Stimulated activated CD8-positive, alpha-beta memory T cell treated with anti-CD3 and anti-CD28 coated beads, Interleukin-2, amount 100 ng/mL, for 1 hour (primary cell): ENCODE measurements around the gene TLN1.

ENCODE experiments used
- DNase-seq, 2 donors: peaks; one replicate each; pipeline ENCODE4 v3.0.0-alpha.2; 2020; ENCODE audit warnings: low read depth in 2 of 2

TLN1 gene

GRCh38 chr9:35753466-35753865 is 21.5 kb upstream of the TLN1 start:
- no peak for DNase-seq

- DNase-seq = no peak
Measured at GRCh38 chr9:35750256-35750531, 18.2 kb upstream of the TLN1 start.

GRCh38 chr9:35749515-35750255 is 17.7 kb upstream of the TLN1 start:
- no peak for DNase-seq

GRCh38 chr9:35748858-35749514 is 17.0 kb upstream of the TLN1 start, which contains the start of the genes GBA2 and RGP1:
Gene GBA2, minus strand, starts transcription at chr9:35749228. Its CDS starts 524 bp downstream, at chr9:35748704.
Gene RGP1, plus strand, starts transcription at chr9:35749287. Its CDS starts 469 bp downstream, at chr9:35749756.
- peak in 1 of 2 donors; percentile 47 for DNase-seq

GRCh38 chr9:35748242-35748857 is 16.4 kb upstream of the TLN1 start:
- no peak for DNase-seq

- no peak for DNase-seq
Measured at GRCh38 chr9:35746583-35746982, 14.6 kb upstream of the TLN1 start.

GRCh38 chr9:35745569-35745968 is 13.6 kb upstream of the TLN1 start:
- DNase-seq = no peak

- no peak for DNase-seq
Measured at GRCh38 chr9:35743880-35744518, 12.0 kb upstream of the TLN1 start.

- DNase-seq = no peak
Measured at GRCh38 chr9:35743452-35743851, 11.5 kb upstream of the TLN1 start.

GRCh38 chr9:35741740-35742139 is 9.7 kb upstream of the TLN1 start:
- DNase-seq = no peak

GRCh38 chr9:35740243-35740642 is 8.2 kb upstream of the TLN1 start:
- DNase-seq = no peak

GRCh38 chr9:35738924-35739323 is 6.9 kb upstream of the TLN1 start:
- DNase-seq = no peak

- no peak for DNase-seq
Measured at GRCh38 chr9:35738186-35738585, 6.2 kb upstream of the TLN1 start.

GRCh38 chr9:35737143-35737542 is 5.1 kb upstream of the TLN1 start:
- DNase-seq = no peak

GRCh38 chr9:35736201-35736633 is 4.2 kb upstream of the TLN1 start:
- no peak for DNase-seq

GRCh38 chr9:35734096-35734495 is 2.1 kb upstream of the TLN1 start:
- no peak for DNase-seq

GRCh38 chr9:35732800-35733541 is 976 bp upstream of the TLN1 start:
- no peak for DNase-seq

GRCh38 chr9:35731415-35732184 is 395 bp downstream of the TLN1 start:
- DNase-seq = no peak

- DNase-seq = no peak
Measured at GRCh38 chr9:35730486-35730854, 1.5 kb downstream of the TLN1 start.

GRCh38 chr9:35729700-35730485 is 2.1 kb downstream of the TLN1 start:
- no peak for DNase-seq
